Panc1 (cell line): ENCODE data around the gene ANO9. TPM values are rescaled to one million over a fixed set of nuclear protein-coding genes. Genes with fewer than 3 reads are reported as not detected.

ENCODE experiments used
- ATAC-seq: fragments of 200-7000 bp; cut with Tn5 transposase; 2 replicates; pipeline ENCODE4 v1.9.1; 2020; ENCODE audit warnings: mild to moderate bottlenecking, moderate library complexity
- BruUV-seq: library from RNA; stranded (reverse); fragments of 400-500 nt; replicated peaks from 2 replicates; lab custom pipeline; 2021; lab: Mats Ljungman, UMichigan
- CTCF ChIA-PET: fragments of 300-600 bp; sonication (Branson Sonifier 250); formaldehyde crosslinking; loops from one replicate; lab custom pipeline; 2022; ENCODE audit warnings: antibody characterized with exemption; lab: Charles Lee
- POLR2A ChIA-PET: fragments of 300-600 bp; sonication (Branson Sonifier 250); formaldehyde crosslinking; loops from one replicate; lab custom pipeline; 2022; ENCODE audit warnings: antibody characterized with exemption; lab: Charles Lee
- DNase-seq: peaks from one replicate; pipeline ENCODE4 v3.0.0-alpha.2; 2010; ENCODE audit warnings: low read depth, low spot score
- H3K27ac ChIP-seq: 2 replicates; pipeline ENCODE4 v1.5.1; 2011; ENCODE audit warnings: mild to moderate bottlenecking, low read length, inconsistent platforms
- H3K27me3 ChIP-seq: fragments of 200-500 bp; sonication (Bioruptor generic); 2 replicates; pipeline ENCODE4 v1.6.0; 2014; ENCODE audit warnings: low read length, inconsistent platforms; ENCODE audit not compliant: control insufficient read depth, insufficient read depth
- H3K36me3 ChIP-seq: fragments of 200-500 bp; sonication (Bioruptor generic); 2 replicates; pipeline ENCODE4 v1.5.1; 2014; ENCODE audit warnings: inconsistent platforms, mild to moderate bottlenecking, low read length, moderate library complexity; ENCODE audit not compliant: control insufficient read depth, insufficient read depth
- H3K4me1 ChIP-seq: 2 replicates; pipeline ENCODE4 v1.5.1; 2011; ENCODE audit warnings: inconsistent platforms, mild to moderate bottlenecking, low read length, moderate library complexity; ENCODE audit not compliant: control insufficient read depth, insufficient read depth
- H3K4me3 ChIP-seq, 2 experiments: 2 replicates each; pipeline ENCODE4 v1.5.1; 2011 to 2012; ENCODE audit warnings: low read depth in 2 of 2, low read length in 2 of 2, mild to moderate bottlenecking in 2 of 2, inconsistent platforms in 1 of 2, moderate library complexity in 1 of 2
- H3K9me3 ChIP-seq: fragments of 200-500 bp; sonication (Bioruptor generic); 2 replicates; pipeline ENCODE4 v1.5.1; 2014; ENCODE audit warnings: low read depth, mild to moderate bottlenecking, inconsistent platforms, low read length, moderate library complexity; ENCODE audit not compliant: control insufficient read depth, insufficient read depth
- POLR2AphosphoS5 ChIP-seq: IDR thresholded peaks from 2 replicates; pipeline ENCODE4 v1.6.1; 2012; ENCODE audit warnings: mild to moderate bottlenecking, low read depth, low read length, moderate library complexity
- REST ChIP-seq, 2 experiments: IDR thresholded peaks; 2 replicates each; pipeline ENCODE4 v1.6.1; 2011 to 2012; ENCODE audit warnings: low read depth in 2 of 2, control low read depth in 1 of 2, low read length in 1 of 2, mild to moderate bottlenecking in 1 of 2, moderate library complexity in 1 of 2; ENCODE audit not compliant: insufficient read depth in 1 of 2
- SIN3A ChIP-seq: IDR thresholded peaks from 2 replicates; pipeline ENCODE4 v1.6.1; 2012; ENCODE audit warnings: low read depth, mild to moderate bottlenecking, low read length, moderate library complexity, borderline replicate concordance; ENCODE audit not compliant: insufficient read depth
- TCF7L2 ChIP-seq: IDR thresholded peaks from 2 replicates; pipeline ENCODE4 v1.6.1; 2011; ENCODE audit warnings: mild to moderate bottlenecking, low read depth, low read length, inconsistent platforms
- in situ Hi-C: cut with HindIII; loops from 2 replicates; pipeline ENCODE4 v1.10.0; 2016; ENCODE audit warnings: low sequenced_read_pairs, low pct_unique_long_range_greater_than_20kb
- intact Hi-C: fragments of 100-400 bp; cut with micrococcal nuclease; formaldehyde crosslinking; loops from one replicate; pipeline ENCODE4 v1.10.0; 2022; ENCODE audit not compliant: unreplicated experiment
- total RNA-seq: library from RNA; stranded (reverse); gene quantifications from one replicate; pipeline ENCODE4 v1.2.1, GENCODE V29; 2021; ENCODE audit not compliant: unreplicated experiment
- TF ChIP-seq, protein P1 (sequence below): fragments of 450-650 bp; IDR thresholded peaks from 2 replicates; pipeline ENCODE4 v1.5.1; 2017; ENCODE audit warnings: mild to moderate bottlenecking

The ANO9 gene
- total RNA-seq, 1 experiment from 2014 or later = 61.4 TPM

GRCh38 chr11:414318-414857 is 27.4 kb downstream of the ANO9 start:
- in situ Hi-C loops = no loop called here
- Histone ChIP-seq H3K4me1 (peaks cover 52% of the 10 kb centered on the region), H3K27me3 (no peaks in the 10 kb centered on the region), H3K27ac (no peak overlapping the region), H3K9me3 (no peaks in the 10 kb centered on the region), H3K4me3 (no peak overlapping the region), H3K36me3 (no peaks in the 10 kb centered on the region)
- intact Hi-C loops = no loop called here
- DNase-seq = no peak
- CTCF ChIA-PET = interaction anchor here (0.7 to 3.1 kb wide), 2 partner anchors 25 to 34 kb away, joined by 4 to 15 read pairs; no protein-coding TSS in a partner anchor
- BruUV-seq = no TSS peak
- no peak for ATAC-seq
- TF ChIP-seq POLR2AphosphoS5 (no peak), REST (IDR thresholded peaks at IDR 0.05; ENCODE audit: insufficient read depth in 1 of 2, low read depth in 2 of 2, low read length in 1 of 2) (no peak), TCF7L2 (no peak)
- POLR2A ChIA-PET = no interaction called here

DNA sequence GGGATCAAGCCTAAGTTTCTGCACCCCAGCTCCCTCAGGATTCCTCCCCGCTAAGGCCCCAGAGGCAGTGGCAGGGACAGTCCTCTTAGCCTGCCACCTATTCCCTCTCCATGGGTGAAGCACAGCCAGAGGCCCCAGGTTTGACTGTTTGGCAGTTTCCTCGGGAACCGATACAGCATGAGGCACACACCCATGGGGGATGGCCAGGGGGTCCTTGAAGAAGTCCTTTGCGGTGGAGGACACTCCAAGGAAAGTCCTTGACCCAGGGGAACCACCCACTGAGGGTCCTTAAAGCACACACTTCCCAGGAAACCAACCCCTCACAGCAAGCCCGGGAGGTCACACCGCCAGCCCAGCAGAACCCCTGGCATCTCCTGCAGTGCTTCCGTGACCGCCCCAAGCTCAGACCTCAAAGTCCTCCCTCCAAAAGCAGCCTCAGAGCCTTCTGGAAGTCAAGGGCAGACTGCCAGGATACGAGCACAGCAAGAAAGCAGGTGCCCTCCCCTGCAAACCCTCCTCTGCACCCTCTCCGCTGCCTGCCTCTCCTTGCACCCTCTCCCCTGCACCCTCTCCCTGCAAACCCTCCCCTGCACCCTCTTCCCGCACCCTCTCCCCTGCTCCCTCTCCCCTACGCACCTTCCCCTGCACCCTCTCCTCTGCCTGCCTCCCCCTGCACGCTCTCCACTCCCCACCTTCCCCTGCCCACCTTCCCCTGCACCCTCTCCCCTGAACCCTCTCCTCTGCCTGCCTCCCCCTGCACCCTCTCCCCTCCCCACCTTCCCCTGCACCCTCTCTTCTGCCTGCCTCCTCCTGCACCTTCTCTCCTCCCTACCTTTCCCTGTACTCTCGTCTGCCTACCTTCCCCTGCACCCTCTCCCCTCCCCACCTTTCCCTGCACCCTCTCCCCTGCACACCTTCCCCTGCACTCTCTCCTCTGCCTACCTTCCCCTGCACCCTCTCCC is 28.4 kb downstream of the ANO9 start:
- Histone ChIP-seq H3K36me3 (no peaks in the 10 kb centered on the region), H3K9me3 (no peaks in the 10 kb centered on the region), H3K27me3 (no peaks in the 10 kb centered on the region), H3K4me1 (peaks cover 57% of the 10 kb centered on the region), H3K27ac (peak overlapping the region; percentile 58), H3K4me3 (peak overlapping the region in 1 of 2 experiments; percentile 29; a peak in 1 of 4 replicates)
- ChIA-PET POLR2A (no interaction called here), CTCF (interaction anchor here (0.7 to 1.8 kb wide), 3 partner anchors 17 to 54 kb away, joined by 3 to 8 read pairs (median 3); no protein-coding TSS in a partner anchor)
- intact Hi-C loops (no loop called here), in situ Hi-C loops (no loop called here)
- TF ChIP-seq, protein P1, sequence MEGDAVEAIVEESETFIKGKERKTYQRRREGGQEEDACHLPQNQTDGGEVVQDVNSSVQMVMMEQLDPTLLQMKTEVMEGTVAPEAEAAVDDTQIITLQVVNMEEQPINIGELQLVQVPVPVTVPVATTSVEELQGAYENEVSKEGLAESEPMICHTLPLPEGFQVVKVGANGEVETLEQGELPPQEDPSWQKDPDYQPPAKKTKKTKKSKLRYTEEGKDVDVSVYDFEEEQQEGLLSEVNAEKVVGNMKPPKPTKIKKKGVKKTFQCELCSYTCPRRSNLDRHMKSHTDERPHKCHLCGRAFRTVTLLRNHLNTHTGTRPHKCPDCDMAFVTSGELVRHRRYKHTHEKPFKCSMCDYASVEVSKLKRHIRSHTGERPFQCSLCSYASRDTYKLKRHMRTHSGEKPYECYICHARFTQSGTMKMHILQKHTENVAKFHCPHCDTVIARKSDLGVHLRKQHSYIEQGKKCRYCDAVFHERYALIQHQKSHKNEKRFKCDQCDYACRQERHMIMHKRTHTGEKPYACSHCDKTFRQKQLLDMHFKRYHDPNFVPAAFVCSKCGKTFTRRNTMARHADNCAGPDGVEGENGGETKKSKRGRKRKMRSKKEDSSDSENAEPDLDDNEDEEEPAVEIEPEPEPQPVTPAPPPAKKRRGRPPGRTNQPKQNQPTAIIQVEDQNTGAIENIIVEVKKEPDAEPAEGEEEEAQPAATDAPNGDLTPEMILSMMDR = no peak
- TF ChIP-seq SIN3A (no peak), POLR2AphosphoS5 (no peak), TCF7L2 (no peak), REST (IDR thresholded peaks at IDR 0.05; ENCODE audit: insufficient read depth in 1 of 2, low read depth in 2 of 2, low read length in 1 of 2) (no peak)
- DNase-seq (no peak), ATAC-seq (peak; percentile 69)
- BruUV-seq = no TSS peak
